HG03521 (cell line): ENCODE measurements around the gene GRID1.

Experiments
- ATAC-seq: cut with Tn5 transposase; IDR thresholded peaks from one replicate; pipeline ENCODE4 v1.9.1; 2021; ENCODE audit warnings: mild to moderate bottlenecking, moderate library complexity; ENCODE audit not compliant: unreplicated experiment

GRID1 gene

GRCh38 chr10:86355571-86356038 lies 11.0 kb downstream of the GRID1 start:
- ATAC-seq, result no peak

GRCh38 chr10:86354761-86355540 lies 11.6 kb downstream of the GRID1 start:
- ATAC-seq, result peak; percentile 38

GRCh38 chr10:86353506-86354485 lies 12.8 kb downstream of the GRID1 start:
- ATAC-seq, result no peak

GRCh38 chr10:86350897-86351296 lies 15.7 kb downstream of the GRID1 start:
- ATAC-seq, result no peak

GRCh38 chr10:86349940-86350630 lies 16.5 kb downstream of the GRID1 start:
- no peak for ATAC-seq

GRCh38 chr10:86349474-86349873 lies 17.1 kb downstream of the GRID1 start:
- no peak for ATAC-seq

- no peak for ATAC-seq
Observed at GRCh38 chr10:86348321-86349210, 18.0 kb downstream of the GRID1 start.

GRCh38 chr10:86347856-86348255 lies 18.7 kb downstream of the GRID1 start:
- no peak for ATAC-seq

- no peak for ATAC-seq
Observed at GRCh38 chr10:86346799-86347665, 19.6 kb downstream of the GRID1 start.

GRCh38 chr10:86345859-86346798 lies 20.5 kb downstream of the GRID1 start:
- ATAC-seq, result no peak

GRCh38 chr10:86345296-86345858 lies 21.2 kb downstream of the GRID1 start:
- no peak for ATAC-seq

GRCh38 chr10:86344714-86345161 lies 21.9 kb downstream of the GRID1 start:
- ATAC-seq, result no peak

- ATAC-seq, result no peak
Observed at GRCh38 chr10:86344281-86344680, 22.3 kb downstream of the GRID1 start.

- no peak for ATAC-seq
Observed at GRCh38 chr10:86343761-86344160, 22.8 kb downstream of the GRID1 start.

GRCh38 chr10:86342111-86342863 lies 24.3 kb downstream of the GRID1 start:
- no peak for ATAC-seq

- no peak for ATAC-seq
Observed at GRCh38 chr10:86341361-86341811, 25.2 kb downstream of the GRID1 start.

- no peak for ATAC-seq
Observed at GRCh38 chr10:86340991-86341260, 25.7 kb downstream of the GRID1 start.
